Astrocyte (in vitro differentiated cells and primary cell): ENCODE data around the gene NAA16.

Experiments
- CTCF ChIP-seq: IDR thresholded peaks from 2 replicates; pipeline ENCODE4 v1.5.1; 2011; ENCODE audit warnings: low read depth, mild to moderate bottlenecking, inconsistent platforms, low read length, moderate library complexity; ENCODE audit not compliant: insufficient read depth
- EZH2 ChIP-seq: IDR thresholded peaks from 2 replicates; pipeline ENCODE4 v1.6.1; 2012; ENCODE audit warnings: mild to moderate bottlenecking, low read length, inconsistent platforms; ENCODE audit not compliant: insufficient read depth

DNA sequence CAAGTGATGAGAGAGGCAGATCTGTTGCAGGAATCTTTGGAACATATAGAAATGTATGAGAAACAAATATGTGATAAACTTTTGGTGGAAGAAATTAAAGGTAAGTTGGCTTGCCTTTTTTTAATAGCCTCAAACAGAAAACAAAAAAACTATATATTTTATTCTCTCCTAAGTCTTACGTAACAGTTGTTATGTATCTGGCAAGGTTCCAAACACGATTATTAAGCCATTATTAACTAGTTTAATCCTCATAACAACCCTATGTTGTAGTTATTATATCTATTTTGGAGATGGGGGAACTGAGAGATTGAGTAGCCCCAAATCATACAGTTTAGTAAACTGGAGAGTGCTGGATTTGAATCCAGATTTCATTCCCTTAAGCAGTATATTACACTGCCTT lies 14.7 kb downstream of the NAA16 start:
- TF ChIP-seq CTCF = no peak
- TF ChIP-seq EZH2 = no peak
